T-helper 2 cell (primary cell): ENCODE measurements around the gene DAAM2.

ENCODE experiments used
- DNase-seq, 5 experiments: peaks; one replicate each; pipeline versions ENCODE4 v3.0.0 to v3.0.0-alpha.2; 2012 to 2022

Gene DAAM2

DNA sequence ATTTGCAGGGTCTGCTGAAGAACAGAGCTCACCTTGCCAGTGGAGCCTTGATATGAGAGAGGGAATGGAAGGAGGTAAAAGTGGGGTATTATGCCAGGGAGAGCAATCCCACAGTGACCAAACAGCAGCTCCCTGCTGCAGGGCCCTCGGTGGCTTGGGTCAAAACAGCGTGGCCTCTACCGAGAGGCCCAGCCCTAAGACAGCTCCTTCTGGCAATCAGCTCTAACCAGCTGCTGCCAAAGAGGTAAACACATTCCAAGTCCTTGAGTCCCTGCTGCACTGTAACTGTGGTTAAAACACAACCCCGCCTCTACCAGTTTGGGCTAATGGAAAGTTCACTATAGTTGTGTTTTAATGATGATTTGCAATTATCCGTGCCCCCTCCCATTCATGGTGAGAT, 1.4 kb upstream of the DAAM2 start:
- DNase-seq = no peak

DNA sequence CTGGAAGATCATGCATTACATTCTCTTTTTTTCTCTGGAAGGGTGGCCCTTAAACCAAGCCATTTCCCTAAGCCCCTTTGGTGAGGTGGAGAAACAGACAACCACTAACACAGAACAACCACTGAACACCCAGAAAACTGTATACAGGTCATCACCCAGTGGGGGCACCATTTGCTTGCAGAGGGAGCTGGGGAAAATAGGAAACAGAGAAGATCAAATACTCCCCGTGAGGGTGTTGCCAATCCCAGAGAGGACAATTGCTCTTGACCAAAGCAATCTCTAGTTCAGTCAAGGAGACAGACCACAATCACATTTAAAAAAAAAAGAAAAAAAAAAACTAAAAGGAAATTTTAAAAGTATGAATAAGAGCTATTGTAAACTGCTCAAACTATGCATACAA, 865 bp upstream of the DAAM2 start:
- no peak for DNase-seq

DNA sequence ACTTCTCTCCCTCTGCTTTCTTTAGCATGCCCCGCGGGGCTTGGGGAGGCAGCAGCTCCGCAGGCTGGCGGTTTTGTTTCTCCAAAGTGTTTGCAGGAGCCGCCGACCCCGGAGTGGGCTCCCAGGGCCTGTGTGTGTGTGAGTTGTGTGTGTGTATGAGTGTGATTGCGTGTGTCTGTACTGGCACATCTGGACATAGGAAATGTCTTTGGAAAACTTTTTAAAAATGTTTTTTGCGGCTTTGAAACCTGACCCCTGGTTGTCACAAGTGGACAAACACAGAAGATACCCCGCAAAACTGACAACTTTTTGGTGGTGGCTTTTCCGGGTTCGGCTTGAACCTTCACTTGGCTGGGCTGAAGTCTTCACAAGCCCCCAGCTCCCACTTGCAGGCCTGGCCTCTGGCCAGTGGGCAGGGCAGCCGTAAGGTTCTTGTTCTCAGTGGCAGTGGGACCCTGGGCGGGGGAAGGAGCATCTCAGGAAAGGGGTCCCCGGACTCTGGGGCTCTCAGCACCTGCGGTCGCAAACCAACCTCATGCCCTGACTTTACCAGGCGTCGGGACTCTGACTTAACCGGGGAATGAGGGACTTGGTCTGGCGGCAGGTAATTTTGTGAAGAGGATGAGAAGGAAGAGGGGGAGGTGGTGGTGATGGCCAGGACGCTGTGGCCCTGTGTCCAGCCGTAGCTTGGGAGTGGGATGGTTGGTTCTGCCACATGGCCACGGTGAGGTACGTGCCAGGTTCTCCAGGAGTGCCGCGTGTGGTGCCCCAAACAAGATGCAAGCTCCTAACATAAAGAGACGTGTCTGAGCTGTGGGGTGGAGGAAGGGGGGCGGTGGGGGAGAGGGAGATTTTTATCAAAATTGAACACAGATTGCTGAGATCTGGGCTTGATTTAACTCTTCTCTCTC, 619 bp downstream of the DAAM2 start:
- no peak for DNase-seq

DNA sequence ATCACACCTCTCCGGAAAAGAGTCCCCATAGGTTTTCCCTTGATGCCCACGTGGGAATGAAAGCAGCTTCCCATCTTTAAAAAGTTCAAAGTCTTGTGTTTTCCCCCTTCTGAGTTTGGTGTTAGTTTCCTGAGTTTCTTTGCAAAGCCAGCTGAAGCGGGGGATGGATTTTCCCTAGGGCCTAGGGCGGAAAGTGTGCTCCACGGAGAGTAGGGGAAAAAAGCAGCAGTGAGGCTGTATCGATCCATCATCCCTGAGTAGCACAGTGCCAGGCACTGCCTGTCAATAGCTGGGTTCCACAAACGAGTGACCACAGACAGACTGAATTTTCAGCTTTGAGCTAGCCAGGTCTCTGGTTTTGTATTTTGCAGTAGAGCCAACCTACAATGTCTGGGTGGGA, 1.3 kb downstream of the DAAM2 start:
- no peak for DNase-seq

DNA sequence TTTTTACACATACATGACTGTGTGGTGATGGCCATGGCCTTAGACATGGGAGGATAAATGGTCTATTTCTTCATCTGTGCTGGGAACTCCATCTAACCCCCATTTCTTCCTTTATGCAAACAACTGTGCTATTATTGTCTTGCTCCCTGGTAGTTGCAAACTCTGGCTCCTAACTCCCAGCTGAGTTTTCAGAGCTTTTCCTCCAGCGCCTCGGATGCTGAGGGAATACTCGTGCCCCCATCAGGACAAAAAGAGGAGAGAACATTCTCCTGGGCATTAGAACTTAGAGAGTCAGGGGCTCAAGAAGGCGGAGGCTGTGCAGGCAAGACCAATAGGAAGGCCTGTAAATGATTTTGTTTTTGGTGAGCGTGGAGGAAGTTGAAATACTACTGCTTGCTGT, 2.1 kb downstream of the DAAM2 start:
- no peak for DNase-seq

DNA sequence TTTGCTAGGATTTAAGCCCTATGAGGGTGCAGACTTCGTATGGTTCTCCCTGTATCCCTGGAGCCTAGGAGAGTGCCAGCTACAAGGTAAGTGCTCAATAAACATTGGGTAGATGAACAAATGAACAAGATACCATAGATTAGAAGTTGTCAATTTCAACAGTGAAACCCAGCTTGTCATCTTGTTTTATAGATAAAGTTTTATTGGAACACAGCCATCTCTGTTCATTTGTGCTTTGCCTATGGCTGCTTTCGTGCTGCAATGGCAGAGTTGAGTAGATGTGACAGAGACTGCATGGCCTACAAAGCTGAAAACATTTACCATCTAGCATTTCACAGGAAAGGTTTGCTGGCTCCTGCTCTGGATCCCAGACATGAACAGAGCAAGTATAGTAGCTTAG, 5.6 kb downstream of the DAAM2 start:
- no peak for DNase-seq

DNA sequence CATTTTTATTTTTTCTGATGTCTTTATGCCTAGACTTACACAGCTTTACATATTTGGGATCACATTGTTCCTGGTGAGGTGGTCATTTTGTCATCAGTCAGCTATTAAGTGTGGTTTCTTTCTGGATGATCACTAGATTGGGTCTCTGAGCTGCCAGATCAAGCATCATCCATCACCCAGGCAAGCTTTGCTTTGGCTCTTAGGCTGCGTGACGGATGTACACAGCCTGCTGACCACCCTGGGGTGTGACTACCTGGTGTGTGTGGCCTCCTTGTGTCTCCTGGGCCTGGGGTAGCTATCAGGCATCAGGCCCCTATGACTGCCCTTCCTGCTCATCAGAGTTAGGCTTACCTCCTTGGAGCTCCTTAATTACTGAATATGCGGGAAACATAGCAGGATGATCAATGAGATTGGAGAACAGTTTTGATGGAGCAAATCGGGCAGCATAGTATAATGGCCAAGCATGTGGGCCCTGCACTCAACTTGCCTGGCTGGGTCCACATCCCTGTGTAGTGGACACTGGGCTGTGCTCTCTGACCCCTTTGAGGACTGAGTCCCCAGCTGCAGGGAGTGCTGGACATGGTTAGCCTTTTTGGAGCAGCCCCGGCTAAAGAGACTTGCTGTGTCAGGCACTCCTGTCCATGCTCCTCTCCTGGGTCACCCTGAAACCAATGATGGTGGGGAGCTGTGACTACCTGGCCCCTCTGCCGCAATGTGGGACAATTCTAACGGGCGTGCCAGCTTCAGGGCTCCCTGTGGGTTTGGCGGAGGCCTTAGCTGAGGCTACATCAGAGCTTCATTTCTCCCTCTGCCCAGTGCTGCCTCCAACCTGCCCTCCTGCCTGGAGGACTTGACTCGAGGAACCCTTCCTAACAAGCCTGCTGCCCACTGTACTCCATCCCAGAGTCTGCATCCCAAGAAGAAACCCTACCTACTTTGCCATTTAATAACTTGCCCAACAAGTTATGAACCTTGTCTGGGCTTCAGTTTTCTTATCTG, 8.2 kb downstream of the DAAM2 start:
- DNase-seq = no peak

DNA sequence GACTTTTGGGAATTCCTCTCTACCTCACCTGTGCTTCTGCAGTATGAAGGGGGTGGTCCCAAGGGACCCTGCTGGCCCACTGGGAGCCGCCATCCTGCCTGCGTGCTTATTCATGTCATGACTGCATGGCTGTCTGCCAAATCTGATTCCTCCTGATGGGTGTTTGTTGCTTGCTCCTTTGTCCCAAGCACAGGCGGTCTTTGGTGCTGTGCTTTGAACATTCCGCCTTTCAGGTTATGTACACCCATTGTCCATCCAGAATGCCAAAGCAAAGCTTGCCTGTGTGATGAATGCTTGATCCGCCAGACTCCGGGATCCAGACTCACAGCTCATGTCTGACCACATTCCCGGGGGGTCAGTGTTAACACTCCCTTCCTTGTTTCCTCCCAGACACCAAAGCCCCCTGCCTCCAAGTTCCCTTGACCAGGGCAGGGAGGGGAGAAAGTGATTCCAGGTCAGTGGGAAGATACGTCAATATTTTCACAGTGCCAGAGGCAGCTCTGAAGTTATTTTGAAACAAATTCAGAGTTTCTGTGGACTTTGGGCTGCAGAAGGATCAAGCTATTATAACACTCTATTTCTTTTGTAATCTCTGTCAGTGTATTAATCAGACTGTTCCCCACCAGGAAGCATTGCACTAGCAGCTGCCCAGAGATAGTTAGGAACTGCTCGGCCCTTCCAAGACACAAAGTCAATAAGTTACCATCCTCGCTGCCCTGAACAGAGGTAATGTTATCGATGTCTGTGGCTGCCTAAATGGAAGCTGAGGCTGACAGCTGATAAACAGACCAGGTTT, 9.5 kb downstream of the DAAM2 start:
- DNase-seq = no peak

DNA sequence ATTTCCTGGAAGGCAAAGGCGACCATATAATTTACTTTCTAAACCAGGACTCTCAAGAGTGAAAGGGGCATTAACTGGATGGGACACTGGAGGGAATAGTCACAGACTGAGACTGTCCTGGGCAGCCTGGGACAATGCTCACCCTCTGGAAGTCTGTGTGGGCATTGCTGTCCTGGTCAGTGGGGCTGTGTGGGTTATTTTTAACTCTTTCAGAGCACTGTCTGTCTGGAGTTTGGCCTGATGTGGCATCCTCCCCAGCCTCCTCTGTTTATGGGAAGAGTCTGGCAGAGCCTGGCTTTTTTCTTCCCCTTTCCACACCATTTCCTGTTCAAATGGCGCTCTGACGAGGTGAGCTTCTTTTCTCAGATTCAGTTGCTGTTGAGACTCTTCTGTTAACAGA, 11.7 kb downstream of the DAAM2 start:
- DNase-seq = no peak

DNA sequence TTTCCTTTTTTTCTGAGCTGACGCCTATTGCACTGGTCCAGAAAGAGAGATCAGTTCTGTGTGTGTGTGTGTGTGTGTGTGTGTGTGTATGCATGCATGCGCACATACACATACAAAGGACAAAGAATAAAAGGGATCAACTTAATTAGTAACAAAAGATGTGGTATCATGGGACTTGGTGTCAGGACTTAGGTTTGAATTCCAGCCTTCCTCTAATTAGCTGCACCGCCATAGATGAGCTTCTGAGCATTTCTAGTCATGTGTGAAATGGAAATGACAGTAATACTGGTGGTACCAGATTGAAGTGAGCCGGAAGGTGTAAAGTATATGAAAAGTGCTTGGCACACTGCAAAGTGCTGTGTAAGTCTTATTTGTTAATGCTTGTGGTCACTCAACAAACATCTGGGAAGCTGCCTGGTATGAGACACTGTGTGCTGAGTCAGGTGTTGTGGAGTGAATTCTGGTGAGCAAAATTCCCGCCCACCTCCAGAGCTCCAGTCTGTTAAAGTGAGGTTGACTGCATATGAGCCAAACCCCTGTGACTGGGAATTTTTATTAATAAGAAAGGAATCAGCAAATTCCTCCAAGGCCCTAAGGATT, 12.4 kb downstream of the DAAM2 start:
- no peak for DNase-seq

DNA sequence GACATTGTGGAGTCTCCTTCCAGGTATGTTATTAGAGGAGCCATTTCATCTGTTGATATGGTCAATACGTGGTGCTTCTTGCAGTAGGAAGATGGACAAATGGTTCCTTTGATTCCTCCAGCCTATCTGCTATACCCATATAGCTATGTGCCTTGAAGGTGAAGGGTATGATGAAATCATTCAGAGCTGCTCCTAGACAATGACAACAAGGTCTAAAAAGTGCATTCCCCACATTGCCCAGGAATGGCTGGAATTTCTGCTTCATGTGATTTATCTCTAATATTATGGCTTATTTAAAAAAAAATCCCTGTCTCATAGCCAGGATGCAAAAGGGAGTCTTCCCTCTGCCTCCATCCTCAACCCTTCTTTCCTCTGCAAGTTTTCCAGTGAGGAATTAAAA, 14.1 kb downstream of the DAAM2 start:
- no peak for DNase-seq

DNA sequence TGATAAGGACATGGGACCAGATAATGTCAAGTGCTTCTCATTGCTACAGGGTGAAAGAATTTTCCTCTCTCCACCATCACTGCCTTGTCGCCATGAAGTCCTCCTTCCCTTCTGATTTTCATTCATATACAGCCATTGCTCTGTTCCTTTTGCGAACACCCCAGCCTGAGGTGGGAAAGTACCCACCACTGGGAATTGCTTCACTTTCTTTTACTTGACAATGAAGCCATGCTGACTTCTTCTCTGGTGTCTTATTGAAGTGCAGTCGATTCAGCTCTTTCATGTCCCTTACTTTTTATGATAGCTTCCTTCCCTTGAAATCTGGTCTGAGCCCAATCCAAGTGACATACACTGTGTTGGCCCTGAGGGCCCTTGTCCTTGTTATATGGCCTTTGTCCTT, 16.2 kb downstream of the DAAM2 start:
- no peak for DNase-seq

DNA sequence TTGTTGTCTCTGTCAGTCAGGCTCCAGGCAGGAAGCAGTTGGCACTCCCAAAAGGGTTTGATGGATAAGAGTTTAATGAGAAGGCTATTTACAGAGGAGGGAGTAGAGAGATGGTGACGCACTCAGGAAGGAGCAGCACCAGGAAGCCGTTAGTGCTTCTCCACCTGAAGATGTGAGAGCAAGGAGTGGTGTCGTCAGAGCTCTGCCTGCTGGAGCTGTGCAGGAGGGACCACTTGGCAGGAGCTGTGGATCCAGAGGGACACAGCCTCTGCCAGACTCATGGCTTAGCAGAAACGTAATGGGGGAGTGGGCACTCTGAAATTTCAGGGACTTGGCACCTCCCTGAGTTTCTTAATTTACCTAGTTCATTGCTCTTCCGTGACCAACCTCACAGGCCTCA, 16.8 kb downstream of the DAAM2 start:
- DNase-seq = no peak

DNA sequence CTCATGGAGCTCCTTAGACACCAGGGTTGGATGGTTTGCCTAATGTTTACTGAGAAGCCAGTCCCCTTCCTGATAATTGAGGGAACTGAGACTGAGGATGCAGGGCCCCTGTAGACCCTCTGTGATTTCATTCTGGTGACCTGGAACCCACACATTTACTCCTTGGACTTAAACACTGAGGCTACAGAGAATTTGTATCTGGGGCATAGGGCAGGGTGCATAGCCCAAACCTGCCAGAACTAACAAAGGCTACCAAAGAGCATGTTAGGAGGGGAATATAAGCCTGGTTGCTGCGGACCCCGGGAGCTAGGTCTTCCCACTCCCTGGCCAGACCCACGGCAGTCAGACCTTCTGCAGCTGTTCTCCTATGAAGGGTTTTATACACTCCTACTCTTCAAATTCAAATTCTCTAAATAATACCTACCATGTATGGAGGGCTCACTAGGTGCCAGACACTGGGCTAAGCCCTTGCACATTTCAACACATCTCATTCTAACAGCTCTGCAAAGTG, 19.7 kb downstream of the DAAM2 start:
- no peak for DNase-seq

DNA sequence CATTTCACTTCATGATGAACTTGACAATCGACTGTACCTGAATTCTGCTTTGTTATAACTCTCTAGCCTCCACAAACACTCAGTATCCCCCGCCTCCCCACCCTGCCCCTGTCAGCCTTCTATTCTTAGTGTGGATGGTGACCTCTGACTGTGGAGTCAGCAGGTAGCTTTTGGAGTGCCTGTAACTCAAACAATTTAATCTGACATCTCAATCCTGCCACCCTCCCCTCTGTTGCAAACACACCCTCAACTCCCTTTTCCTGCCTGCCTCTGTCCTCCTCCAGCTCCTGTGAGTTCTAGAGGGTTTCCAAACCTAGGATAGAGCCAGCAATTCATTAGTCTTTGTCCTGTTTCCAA, 20.3 kb downstream of the DAAM2 start:
- DNase-seq = no peak

DNA sequence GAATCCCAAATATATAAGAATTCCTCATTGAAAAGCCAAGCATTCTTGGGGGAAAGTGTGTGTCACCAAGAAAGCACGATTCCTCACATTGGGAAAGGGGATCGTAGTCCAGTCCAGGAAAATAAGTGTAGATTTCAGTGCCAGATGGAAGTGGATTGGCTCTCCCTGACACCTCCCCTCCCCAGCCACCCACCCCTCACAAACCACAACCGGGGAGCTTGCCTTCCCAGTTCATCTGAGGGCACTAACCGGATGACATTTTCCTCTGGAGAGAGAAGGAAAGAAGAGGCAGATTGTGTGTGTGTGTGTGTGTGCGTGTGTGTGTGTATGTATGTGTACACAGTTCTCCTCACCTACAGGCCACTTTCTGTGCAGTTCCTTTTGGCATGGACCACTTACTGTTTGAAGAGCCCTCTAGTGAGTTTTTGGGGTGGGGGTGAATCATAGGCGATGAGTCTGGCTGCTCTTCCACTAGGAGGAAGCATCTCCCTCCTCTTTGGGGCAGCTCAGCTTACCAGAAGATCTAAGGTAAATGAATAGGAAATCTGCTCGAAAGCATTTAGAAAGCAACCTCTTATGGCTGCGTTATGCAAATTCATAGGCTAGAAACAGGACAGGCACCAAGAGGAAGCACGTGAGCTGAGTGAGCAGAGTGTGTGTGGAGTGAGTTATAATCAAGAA, 20.8 kb downstream of the DAAM2 start:
- no peak for DNase-seq

DNA sequence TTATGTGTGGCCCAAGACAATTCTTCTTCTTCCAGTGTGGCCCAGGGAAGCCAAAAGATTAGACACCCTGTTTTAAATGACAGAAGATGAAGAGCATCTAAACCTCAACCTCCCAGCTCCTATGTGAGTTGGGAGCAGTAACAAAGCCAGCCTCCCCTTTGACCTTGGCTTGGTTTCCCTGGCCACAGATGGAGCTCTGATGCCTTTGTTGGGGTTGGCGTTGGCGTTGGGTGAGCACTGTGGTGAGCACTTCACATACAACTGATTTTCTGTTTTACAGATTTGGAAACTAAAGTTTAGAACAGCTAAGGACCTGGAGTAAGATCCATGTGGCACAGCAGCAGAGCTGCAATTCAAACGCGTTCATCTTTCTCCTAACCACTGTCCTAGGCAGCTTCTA, 22.1 kb downstream of the DAAM2 start:
- DNase-seq = no peak

DNA sequence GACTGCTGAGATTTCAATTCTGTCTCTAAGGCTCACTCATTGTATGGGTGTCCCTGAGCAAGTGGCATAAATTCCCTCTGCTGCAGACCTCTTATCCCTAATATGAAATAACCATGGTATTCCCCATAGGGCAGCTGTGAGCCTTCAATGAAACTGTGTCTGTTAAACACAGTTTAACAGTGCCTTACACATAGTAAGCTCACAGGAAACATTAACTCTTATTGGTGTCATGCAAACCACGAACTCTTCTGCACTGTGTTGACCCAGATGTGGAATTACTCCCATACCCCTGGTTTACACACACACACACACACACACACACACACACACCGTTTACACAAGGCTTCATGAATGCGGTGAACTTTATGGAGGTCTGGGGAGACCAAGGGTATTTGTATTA, 23.2 kb downstream of the DAAM2 start:
- DNase-seq = no peak

DNA sequence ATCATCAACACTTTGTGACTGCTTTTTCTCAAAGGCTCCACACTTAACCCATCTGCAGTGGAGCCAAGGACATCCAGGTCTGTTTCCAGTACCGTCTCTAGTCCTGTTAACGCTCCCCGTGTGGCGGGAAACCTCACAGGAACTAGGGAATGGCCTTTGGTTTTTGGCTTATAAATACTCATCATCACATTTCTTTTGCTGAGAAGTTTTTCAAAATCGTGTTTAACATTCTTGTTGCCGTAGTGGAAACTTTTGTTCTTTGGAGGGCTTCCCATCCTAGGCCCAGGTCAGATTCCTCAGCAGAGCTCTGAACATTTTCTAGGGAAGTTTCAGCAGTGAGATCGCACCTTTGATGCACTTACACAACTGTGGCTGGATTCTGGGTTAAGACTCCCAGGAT, 24.6 kb downstream of the DAAM2 start:
- no peak for DNase-seq

DNA sequence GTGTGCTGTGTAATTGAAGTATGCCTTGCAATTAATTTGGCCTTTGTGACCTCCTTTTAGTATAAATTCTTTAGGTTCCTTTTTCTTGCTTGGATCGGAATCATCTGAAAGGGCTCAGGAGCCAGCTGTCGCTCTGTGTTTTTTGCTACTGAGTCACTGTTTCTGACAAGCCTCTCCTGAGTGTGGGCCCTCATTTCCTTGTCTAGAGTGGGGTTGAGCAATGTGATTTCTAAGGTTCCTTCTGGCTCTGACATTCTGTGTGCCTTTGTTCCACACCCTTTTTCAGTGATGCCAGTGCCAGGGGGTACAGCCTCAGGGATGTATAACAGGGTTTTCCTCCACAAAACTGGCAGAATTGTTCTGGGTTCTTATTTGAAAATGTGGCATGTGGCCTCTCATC, 26.5 kb downstream of the DAAM2 start:
- no peak for DNase-seq

DNA sequence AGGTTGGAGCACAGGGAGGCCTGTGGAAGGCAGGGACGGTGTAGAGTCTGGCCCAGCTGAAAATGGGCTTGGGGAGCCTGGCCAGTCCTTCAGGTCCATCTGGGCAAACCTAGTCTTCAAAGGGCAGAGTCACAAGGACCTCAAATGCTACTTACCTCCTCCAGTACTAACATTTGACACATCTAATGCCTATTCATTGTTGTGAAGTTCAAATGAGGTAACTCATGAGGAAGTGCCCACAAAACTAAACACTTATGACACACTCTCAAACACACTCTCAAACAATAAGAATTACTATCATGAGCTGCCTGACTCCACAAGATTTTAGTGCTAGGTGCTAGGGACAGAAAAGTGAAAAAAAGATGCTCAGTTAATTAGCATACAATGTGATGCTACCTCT, 27.1 kb downstream of the DAAM2 start:
- no peak for DNase-seq

DNA sequence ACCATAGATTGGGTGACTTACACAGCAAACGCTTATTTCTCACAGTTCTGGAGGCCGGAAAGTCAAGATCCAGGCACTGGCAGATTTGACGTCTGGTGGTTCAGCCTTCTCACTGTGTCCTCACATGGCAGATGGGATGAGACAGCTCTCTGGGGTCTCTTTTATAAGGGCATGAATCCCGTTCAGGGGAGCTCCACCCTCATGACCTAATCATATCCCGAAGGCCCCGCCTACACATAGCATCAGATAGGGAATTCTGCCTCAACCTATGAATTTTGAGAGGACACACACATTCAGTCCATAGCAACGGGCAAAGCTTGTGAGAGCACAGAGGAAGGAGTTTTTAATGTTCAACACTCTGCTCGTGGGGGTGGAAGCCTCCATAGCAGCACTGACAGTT, 27.5 kb downstream of the DAAM2 start:
- DNase-seq = no peak
